Ovary (tissue), 3 donors: ENCODE results near the gene CDCP2.

Source experiments
- CTCF ChIP-seq, 3 donors: fragments of 450-650 bp in 2 of 3; fragments of 200-600 bp in 1 of 3; IDR thresholded peaks; one replicate each; pipeline versions ENCODE4 v1.5.1 to v1.8.0; 2016 to 2022; ENCODE audit warnings: antibody characterized with exemption in 3 of 3, mild to moderate bottlenecking in 1 of 3
- EP300 ChIP-seq: sonication (generic); formaldehyde crosslinking; IDR thresholded peaks from one replicate; pipeline ENCODE4 v1.6.1; 2017; ENCODE audit warnings: antibody characterized with exemption
- POLR2A ChIP-seq: fragments of 450-650 bp; IDR thresholded peaks from one replicate; pipeline ENCODE4 v1.6.1; 2017; ENCODE audit warnings: antibody characterized with exemption, mild to moderate bottlenecking, moderate library complexity
- donor health status: DM: no; HTN: no; CAD: no.

GRCh38 chr1:54199765-54200518 lies 47.1 kb upstream of the CDCP2 start, which contains the start of the genes CYB5RL and MRPL37:
- no peak for TF ChIP-seq CTCF (IDR thresholded peaks at IDR 0.05)
- TF ChIP-seq POLR2A, result peak; percentile 39
- TF ChIP-seq EP300, result no peak
